NB4 (cell line): ENCODE measurements around the gene APOBEC3B.

ENCODE experiments used
- TF ChIP-seq, protein P1 (sequence below): IDR thresholded peaks from 2 replicates; pipeline ENCODE4 v1.6.1; 2011; ENCODE audit warnings: low read depth, low read length
- TF ChIP-seq, protein P2 (sequence below): IDR thresholded peaks from one replicate; pipeline ENCODE4 v1.5.1; 2012; ENCODE audit warnings: low read depth, low read length

DNA sequence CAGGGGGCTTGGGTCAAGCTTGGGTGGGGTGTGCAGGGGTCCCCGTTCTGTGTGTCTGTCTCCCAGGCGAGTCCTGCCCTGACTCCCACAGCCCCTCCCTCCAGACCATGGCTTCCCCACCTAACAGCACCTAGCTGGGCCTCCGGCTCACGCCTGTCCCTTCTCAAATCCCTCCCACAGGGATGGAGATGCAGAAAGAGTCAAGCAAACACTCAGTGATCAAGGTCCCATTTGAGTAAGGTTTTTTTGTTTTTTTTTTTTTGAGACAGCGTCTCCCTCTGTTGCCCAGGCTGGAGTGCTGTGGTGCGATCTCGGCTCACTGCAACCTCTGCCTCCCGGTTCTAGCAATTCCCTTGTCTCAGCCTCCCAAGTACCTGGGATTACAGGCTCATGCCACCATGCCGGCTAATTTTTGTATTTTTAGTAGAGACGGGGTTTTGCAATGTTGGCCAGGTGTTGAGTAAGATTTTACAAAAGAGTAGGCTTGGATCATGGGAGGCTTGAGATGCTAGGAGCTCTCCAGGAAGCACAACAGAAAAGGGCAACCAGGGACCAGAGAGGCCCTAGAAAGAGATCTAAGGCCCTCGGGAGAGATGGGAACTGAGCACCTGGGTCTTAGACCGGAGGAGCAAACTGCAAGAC lies 44.5 kb downstream of the APOBEC3B start:
- TF ChIP-seq, protein P1, sequence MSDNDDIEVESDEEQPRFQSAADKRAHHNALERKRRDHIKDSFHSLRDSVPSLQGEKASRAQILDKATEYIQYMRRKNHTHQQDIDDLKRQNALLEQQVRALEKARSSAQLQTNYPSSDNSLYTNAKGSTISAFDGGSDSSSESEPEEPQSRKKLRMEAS, result no peak
- TF ChIP-seq, protein P2, sequence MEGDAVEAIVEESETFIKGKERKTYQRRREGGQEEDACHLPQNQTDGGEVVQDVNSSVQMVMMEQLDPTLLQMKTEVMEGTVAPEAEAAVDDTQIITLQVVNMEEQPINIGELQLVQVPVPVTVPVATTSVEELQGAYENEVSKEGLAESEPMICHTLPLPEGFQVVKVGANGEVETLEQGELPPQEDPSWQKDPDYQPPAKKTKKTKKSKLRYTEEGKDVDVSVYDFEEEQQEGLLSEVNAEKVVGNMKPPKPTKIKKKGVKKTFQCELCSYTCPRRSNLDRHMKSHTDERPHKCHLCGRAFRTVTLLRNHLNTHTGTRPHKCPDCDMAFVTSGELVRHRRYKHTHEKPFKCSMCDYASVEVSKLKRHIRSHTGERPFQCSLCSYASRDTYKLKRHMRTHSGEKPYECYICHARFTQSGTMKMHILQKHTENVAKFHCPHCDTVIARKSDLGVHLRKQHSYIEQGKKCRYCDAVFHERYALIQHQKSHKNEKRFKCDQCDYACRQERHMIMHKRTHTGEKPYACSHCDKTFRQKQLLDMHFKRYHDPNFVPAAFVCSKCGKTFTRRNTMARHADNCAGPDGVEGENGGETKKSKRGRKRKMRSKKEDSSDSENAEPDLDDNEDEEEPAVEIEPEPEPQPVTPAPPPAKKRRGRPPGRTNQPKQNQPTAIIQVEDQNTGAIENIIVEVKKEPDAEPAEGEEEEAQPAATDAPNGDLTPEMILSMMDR, result no peak
